ENCODE data around the gene ZNF398.

ZNF398 gene

GRCh38 chr7:149153346-149153745, 6.1 kb downstream of the ZNF398 start:
- TF ChIP-seq YY1 (IDR thresholded peaks at IDR 0.05; ENCODE audit: low read depth) = no peak
- TF ChIP-seq TAF1 (IDR thresholded peaks at IDR 0.05; ENCODE audit: low read depth) = no peak
- TF ChIP-seq RAD21 (IDR thresholded peaks at IDR 0.05; ENCODE audit: low read depth) = no peak
- no peak for TF ChIP-seq CEBPB (IDR thresholded peaks at IDR 0.05)
- TF ChIP-seq EP300 (IDR thresholded peaks at IDR 0.05; ENCODE audit: borderline replicate concordance) = no peak
- no peak for TF ChIP-seq TCF12 (IDR thresholded peaks at IDR 0.05; ENCODE audit: low read depth)
- TF ChIP-seq, protein P1, sequence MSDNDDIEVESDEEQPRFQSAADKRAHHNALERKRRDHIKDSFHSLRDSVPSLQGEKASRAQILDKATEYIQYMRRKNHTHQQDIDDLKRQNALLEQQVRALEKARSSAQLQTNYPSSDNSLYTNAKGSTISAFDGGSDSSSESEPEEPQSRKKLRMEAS (IDR thresholded peaks at IDR 0.05) = no peak

- TF ChIP-seq CEBPB (IDR thresholded peaks at IDR 0.05) = no peak
- no peak for TF ChIP-seq EP300 (IDR thresholded peaks at IDR 0.05; ENCODE audit: borderline replicate concordance)
- TF ChIP-seq TEAD4 (IDR thresholded peaks at IDR 0.05) = no peak
Observed at GRCh38 chr7:149154056-149154455, 6.8 kb downstream of the ZNF398 start.

DNA sequence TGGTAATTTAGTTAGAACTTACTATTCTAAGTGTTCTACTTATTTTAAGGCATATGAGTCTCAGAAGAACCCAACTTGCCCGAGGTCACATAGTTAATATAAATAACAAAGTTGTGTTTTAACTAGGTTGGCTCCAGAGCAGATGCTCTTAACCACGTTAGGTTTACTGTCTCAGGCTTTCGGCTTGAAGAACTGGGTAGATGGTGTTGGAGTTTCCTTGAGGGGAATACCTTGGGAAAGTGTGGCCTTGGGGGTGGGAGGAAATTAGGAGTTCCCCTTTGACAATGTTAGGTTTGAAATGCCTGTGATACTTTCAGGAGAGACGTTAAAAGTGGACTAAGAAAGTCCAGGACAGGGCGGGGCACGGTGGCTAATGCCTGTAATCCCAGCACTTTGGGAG, 9.6 kb downstream of the ZNF398 start:
- TF ChIP-seq, protein P2, sequence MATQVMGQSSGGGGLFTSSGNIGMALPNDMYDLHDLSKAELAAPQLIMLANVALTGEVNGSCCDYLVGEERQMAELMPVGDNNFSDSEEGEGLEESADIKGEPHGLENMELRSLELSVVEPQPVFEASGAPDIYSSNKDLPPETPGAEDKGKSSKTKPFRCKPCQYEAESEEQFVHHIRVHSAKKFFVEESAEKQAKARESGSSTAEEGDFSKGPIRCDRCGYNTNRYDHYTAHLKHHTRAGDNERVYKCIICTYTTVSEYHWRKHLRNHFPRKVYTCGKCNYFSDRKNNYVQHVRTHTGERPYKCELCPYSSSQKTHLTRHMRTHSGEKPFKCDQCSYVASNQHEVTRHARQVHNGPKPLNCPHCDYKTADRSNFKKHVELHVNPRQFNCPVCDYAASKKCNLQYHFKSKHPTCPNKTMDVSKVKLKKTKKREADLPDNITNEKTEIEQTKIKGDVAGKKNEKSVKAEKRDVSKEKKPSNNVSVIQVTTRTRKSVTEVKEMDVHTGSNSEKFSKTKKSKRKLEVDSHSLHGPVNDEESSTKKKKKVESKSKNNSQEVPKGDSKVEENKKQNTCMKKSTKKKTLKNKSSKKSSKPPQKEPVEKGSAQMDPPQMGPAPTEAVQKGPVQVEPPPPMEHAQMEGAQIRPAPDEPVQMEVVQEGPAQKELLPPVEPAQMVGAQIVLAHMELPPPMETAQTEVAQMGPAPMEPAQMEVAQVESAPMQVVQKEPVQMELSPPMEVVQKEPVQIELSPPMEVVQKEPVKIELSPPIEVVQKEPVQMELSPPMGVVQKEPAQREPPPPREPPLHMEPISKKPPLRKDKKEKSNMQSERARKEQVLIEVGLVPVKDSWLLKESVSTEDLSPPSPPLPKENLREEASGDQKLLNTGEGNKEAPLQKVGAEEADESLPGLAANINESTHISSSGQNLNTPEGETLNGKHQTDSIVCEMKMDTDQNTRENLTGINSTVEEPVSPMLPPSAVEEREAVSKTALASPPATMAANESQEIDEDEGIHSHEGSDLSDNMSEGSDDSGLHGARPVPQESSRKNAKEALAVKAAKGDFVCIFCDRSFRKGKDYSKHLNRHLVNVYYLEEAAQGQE (IDR thresholded peaks at IDR 0.05; ENCODE audit: low read depth) = no peak
- no peak for TF ChIP-seq EGR1 (IDR thresholded peaks at IDR 0.05)
- TF ChIP-seq FOXM1 (IDR thresholded peaks at IDR 0.05; ENCODE audit: borderline replicate concordance, low read depth) = no peak

DNA sequence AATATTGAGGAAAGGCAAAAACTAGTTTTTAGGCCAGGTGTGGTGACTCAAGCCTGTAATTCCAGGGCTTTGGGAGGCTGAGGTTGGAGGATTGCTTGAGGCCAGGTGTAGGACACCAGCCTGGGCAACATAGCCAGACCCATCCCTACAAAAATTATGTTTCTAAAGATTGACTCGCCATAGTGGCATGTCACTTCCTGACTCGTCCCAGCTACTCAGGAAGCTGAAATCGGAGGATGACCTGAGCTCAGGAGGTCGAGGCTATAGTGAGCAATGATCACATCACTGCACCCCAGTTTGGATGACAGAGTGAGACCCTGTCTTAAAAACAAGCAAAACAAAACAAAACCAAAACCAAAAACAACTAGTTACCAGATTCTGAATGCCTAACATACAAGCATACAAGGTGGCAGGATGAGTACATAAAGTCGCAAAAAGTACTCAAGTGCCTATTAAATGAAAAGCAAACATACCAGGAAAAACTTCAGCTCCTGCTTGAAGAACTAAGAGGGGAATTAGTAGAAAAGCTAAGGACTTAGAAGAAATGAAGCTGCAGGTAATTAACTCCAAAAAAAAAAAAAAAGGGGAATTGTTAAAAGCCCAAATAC, 14.1 kb downstream of the ZNF398 start:
- TF ChIP-seq EP300 (IDR thresholded peaks at IDR 0.05; ENCODE audit: borderline replicate concordance) = no peak
- no peak for TF ChIP-seq EGR1 (IDR thresholded peaks at IDR 0.05)
- TF ChIP-seq TCF12 (IDR thresholded peaks at IDR 0.05; ENCODE audit: low read depth) = no peak
- TF ChIP-seq CEBPB (IDR thresholded peaks at IDR 0.05) = no peak

DNA sequence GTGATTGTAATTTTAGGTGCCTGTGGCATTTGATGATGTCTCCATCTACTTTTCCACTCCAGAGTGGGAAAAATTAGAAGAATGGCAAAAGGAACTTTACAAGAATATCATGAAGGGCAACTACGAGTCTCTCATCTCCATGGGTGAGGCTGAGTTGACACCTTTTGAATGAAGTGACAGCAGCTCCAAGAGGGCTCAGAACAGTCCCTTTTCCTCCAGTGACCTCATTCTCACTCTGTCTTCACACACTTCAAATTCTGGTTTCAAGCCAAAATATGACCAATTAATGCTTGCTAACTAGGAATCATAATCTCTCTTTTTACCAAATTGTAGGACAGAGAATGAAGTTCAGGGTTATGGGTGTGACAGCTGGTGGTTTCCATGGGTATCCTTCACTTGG, 18.9 kb downstream of the ZNF398 start:
- no peak for TF ChIP-seq TEAD4 (IDR thresholded peaks at IDR 0.05)
- TF ChIP-seq ZBTB7A (IDR thresholded peaks at IDR 0.05; ENCODE audit: low read depth) = no peak
- no peak for TF ChIP-seq CEBPB (IDR thresholded peaks at IDR 0.05)
- TF ChIP-seq YY1 (IDR thresholded peaks at IDR 0.05; ENCODE audit: low read depth) = no peak
- no peak for TF ChIP-seq FOXM1 (IDR thresholded peaks at IDR 0.05; ENCODE audit: borderline replicate concordance, low read depth)
- no peak for TF ChIP-seq EGR1 (IDR thresholded peaks at IDR 0.05)
- no peak for TF ChIP-seq NFIC (IDR thresholded peaks at IDR 0.05)
- no peak for TF ChIP-seq TCF12 (IDR thresholded peaks at IDR 0.05; ENCODE audit: low read depth)
- TF ChIP-seq USF1 (IDR thresholded peaks at IDR 0.05) = no peak
- no peak for TF ChIP-seq TAF1 (IDR thresholded peaks at IDR 0.05; ENCODE audit: low read depth)
- no peak for TF ChIP-seq CREB1 (IDR thresholded peaks at IDR 0.05; ENCODE audit: low read depth)
- TF ChIP-seq, protein P2 (IDR thresholded peaks at IDR 0.05; ENCODE audit: low read depth) = no peak

DNA sequence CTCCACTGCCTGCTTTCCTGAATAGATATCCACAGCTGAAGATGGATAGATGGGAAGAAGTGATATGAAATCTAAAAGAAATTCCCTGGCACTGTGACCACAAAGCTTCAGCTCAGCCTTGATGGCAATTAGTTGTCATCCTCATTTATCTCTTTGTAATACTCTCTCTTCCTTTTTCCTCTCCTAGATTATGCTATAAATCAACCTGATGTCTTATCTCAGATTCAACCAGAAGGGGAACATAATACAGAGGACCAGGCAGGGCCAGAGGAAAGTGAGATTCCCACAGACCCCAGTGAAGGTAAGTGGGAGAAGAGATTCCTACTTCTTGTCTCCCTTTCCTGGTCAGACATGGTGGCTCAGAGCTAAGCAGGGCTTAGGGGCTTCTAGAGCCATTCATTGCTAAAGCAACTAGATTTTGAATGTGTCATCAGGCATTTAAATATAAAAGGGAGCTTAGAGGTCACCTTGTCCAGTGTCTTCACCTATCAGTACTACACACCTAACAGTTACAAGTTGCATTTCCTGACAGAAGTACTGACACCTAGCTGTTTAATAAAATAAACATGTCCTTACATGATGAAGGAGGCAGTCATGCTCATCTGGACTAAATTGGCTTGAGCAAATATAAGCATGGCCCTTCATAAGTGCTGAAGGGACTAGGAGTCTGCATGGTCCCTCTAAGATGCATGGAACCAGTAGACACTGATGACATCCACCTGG, 19.5 kb downstream of the ZNF398 start:
- TF ChIP-seq FOXM1 (IDR thresholded peaks at IDR 0.05; ENCODE audit: borderline replicate concordance, low read depth) (no peak), RAD21 (IDR thresholded peaks at IDR 0.05; ENCODE audit: low read depth) (no peak), TEAD4 (IDR thresholded peaks at IDR 0.05) (no peak), TCF12 (IDR thresholded peaks at IDR 0.05; ENCODE audit: low read depth) (no peak), NFIC (IDR thresholded peaks at IDR 0.05) (no peak), ZBTB7A (IDR thresholded peaks at IDR 0.05; ENCODE audit: low read depth) (no peak), EGR1 (IDR thresholded peaks at IDR 0.05) (no peak)
- TF ChIP-seq, protein P1 (IDR thresholded peaks at IDR 0.05) = no peak
- TF ChIP-seq, protein P2 (IDR thresholded peaks at IDR 0.05; ENCODE audit: low read depth) = no peak

Measured in Ishikawa (cell line).